MG63 (cell line): ENCODE measurements around the gene RYR2. TPM values are rescaled to one million over a fixed set of nuclear protein-coding genes. Genes with fewer than 3 reads are reported as not detected.

Source experiments
- DNase-seq: peaks from one replicate; pipeline ENCODE4 v3.0.0-alpha.2; 2020
- H3K27me3 ChIP-seq: fragments of 250-450 bp; sonication (Bioruptor Pico); 2 replicates; pipeline ENCODE4 v1.5.1; 2020; ENCODE audit warnings: mild to moderate bottlenecking, moderate library complexity
- H3K36me3 ChIP-seq: fragments of 250-450 bp; sonication (Bioruptor Pico); 2 replicates; pipeline ENCODE4 v1.5.1; 2020; ENCODE audit warnings: mild to moderate bottlenecking, moderate library complexity
- H3K4me3 ChIP-seq: fragments of 250-450 bp; sonication (Bioruptor Pico); 2 replicates; pipeline ENCODE4 v1.5.1; 2020; ENCODE audit warnings: mild to moderate bottlenecking, moderate library complexity
- H3K9me3 ChIP-seq: fragments of 250-450 bp; sonication (Bioruptor Pico); 2 replicates; pipeline ENCODE4 v1.5.1; 2020; ENCODE audit warnings: mild to moderate bottlenecking, moderate library complexity
- total RNA-seq: library from RNA; depleted of rRNA; stranded (reverse); fragments of >200 nt; shearing (Covaris generic); gene quantifications from 2 replicates; pipeline ENCODE4 v1.2.3, GENCODE V29; 2014; ENCODE audit warnings: low replicate concordance

The RYR2 gene
- total RNA-seq, 1 experiment from 2014 or later: 0.26 TPM

DNA sequence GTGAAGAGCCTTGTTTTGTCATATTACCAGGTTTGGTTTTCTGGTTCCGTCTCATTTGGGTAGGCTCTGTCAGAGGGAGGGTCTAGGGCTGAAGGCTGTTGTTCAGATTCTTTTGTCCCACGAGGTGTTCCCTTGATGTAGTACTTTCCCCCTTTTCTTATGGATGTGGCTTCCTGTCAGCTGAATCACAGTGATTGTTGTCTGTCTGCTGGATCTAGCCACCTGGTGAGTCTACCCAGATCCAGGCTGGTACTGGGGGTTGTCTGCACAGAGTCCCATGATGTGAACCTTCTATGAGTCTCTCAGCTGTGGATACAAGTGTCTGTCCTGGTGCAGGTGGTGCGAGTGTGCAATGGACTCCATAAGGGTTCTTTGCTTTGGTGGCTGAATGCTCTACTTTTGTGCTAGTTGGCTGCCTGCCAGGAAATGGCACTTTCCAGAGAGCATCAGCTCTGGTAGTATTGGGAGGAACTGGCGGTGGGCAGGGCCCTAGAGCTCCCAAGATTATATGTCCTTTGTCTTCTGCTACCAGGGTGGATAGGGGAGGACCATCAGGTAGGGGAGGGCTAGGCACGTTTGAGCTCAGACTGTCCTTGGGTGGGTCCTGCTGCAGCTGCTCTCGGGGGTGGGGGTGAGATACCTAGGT lies 246.0 kb downstream of the RYR2 start:
- H3K4me3 ChIP-seq: no peak overlapping the region
- H3K9me3 ChIP-seq: no peaks in the 10 kb centered on the region
- H3K36me3 ChIP-seq: no peaks in the 10 kb centered on the region
- no peak for DNase-seq
- H3K27me3 ChIP-seq: no peaks in the 10 kb centered on the region

DNA sequence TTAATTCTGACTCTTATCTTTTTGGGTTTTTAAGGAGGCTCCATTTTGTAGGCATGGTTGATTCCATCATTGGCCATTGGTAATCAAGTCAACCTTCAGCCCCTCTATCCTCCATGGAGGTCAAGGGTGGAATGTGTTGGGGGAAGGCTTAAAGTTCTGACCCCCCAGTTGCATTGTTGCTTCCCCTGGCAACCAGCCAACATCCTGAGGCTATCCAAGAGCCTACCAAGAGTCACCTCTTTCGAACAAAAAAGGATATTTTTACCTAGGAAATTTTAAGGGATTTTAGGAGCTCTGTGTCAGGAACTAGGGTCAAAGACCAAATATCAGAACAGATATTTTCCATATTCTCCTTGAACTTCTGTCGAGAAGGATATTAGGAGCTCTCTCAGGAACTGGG lies 251.8 kb downstream of the RYR2 start:
- H3K9me3 ChIP-seq: no peaks in the 10 kb centered on the region
- DNase-seq: no peak
- no peak overlapping the region for H3K4me3 ChIP-seq
- H3K36me3 ChIP-seq: no peaks in the 10 kb centered on the region
- no peaks in the 10 kb centered on the region for H3K27me3 ChIP-seq

DNA sequence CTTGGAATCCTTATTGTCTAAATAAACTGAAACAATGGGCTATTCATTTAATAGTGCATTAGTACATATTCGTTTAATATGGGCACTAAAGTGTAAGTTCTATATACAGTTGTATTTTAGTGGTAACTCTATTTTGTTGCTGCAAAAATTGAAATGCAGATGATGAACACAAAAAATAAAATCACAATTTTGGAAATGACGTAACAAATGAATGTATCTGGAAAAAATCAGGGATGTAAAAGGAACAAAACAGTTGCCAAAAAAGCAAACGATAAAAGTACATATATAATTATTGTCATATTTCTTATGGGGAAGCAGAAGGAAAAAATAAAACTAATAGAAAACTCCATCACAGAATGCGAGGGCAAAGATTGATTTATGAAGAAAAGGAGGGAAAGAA lies 254.9 kb downstream of the RYR2 start:
- H3K4me3 ChIP-seq: no peak overlapping the region
- no peaks in the 10 kb centered on the region for H3K36me3 ChIP-seq
- no peaks in the 10 kb centered on the region for H3K9me3 ChIP-seq
- DNase-seq: no peak
- H3K27me3 ChIP-seq: no peaks in the 10 kb centered on the region

DNA sequence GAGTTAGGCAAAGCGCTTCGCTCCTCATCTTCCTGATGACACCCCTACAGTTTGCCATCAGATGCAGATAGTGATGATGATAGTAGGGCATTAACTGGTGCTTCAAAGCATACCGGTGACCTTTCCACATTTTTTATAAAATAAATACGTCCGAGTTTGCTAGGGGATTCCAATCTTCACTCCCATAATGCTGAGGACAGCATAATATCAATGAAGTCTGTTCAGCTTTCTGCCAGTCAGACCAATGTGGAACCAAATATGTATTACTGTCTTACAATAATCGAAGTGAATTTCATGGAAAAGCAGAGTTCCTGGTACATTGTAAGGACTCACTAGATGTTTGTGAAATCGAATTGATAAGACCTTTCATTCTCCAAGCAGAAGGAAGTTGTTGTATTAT lies 258.7 kb downstream of the RYR2 start:
- no peak for DNase-seq
- no peaks in the 10 kb centered on the region for H3K27me3 ChIP-seq
- no peak overlapping the region for H3K4me3 ChIP-seq
- no peaks in the 10 kb centered on the region for H3K36me3 ChIP-seq
- H3K9me3 ChIP-seq: no peaks in the 10 kb centered on the region

DNA sequence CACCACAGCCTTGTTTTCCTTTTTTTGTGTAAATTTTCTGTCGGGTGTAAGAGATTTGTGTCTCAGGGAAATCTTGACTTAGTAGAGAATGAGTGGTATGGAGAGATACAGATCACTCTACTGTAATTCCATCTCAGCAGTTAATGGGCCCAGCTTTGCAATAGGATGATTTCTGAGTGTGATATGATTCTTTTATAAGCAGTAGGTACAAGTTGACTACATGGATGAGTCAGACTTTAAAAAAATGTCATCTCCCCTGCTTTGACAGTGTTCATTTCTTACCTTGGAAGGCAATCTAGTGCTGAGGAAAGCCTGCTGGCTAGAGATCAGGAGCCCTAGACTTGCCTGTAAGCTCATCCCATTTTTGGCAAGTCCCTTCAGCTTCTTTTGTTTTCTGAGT lies 261.9 kb downstream of the RYR2 start:
- Histone ChIP-seq H3K4me3 (no peak overlapping the region), H3K36me3 (no peaks in the 10 kb centered on the region), H3K27me3 (no peaks in the 10 kb centered on the region), H3K9me3 (no peaks in the 10 kb centered on the region)
- no peak for DNase-seq

DNA sequence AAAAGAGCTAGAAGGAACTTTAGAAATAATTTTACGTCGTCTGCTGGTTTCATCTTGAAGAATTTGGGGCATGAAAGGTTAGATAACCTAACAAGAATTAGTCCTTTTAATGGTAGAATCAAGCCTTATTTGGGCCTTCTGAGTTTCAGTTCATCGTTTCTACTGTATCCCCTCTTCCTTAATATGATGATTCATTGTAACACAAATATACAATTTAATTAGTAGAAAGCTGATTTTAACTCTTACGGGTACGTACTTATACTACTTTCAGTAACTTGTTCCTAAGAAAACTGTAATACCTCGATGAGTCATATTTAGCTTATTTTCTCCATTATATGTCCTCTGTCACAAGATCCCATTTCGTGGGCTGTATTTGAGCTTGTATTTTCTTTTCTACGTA lies 264.7 kb downstream of the RYR2 start:
- no peak for DNase-seq
- Histone ChIP-seq H3K27me3 (0 out of 2 replicates have a peak, but pooled peaks cover 3% of the 10 kb centered on the region), H3K9me3 (no peaks in the 10 kb centered on the region), H3K4me3 (no peak overlapping the region), H3K36me3 (no peaks in the 10 kb centered on the region)

DNA sequence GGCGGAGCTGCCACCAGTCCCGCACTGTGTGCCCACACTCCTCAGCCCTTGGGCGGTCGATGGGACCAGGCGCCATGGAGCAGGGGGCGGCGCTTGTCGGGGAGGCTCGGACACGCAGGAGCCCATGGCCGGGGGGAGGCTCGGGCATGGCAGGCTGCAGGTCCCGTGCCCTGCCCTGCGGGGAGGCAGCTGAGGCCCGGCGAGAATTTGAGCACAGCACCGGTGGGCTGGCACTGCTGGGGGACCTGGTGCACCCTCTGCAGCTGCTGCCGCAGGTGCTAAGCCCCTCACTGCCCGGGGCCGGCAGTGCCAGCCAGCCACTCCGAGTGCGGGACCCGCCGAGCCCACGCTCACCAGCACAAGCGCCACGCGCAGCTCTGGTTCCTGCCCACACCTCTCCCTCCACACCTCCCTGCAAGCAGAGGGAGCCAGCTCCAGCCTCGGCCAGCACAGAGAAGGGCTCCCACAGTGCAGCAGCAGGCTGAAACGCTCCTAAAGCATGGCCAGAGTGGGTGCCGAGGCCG lies 267.7 kb downstream of the RYR2 start:
- no peaks in the 10 kb centered on the region for H3K9me3 ChIP-seq
- no peak overlapping the region for H3K4me3 ChIP-seq
- H3K36me3 ChIP-seq: no peaks in the 10 kb centered on the region
- H3K27me3 ChIP-seq: 0 out of 2 replicates have a peak, but pooled peaks cover 3% of the 10 kb centered on the region
- DNase-seq: no peak

DNA sequence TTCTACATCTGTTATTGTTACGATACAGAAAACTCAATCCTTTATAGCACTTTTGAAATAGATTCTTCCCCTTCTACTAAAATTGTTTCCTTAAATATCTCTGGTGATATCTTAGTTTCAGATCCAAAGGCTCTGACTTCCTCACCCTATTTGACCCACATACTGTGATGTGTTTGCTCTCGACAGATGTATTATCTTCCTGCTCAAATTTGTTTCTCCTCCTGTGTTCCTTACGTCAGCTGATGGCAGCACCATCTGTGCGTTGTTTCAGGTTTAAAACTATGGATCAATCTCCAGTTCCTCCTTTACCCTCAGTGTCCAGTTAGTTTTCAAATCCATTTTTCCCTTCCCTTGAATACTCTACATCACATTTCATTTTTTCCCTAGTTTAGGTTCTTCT lies 274.4 kb downstream of the RYR2 start:
- no peak for DNase-seq
- no peaks in the 10 kb centered on the region for H3K27me3 ChIP-seq
- no peaks in the 10 kb centered on the region for H3K36me3 ChIP-seq
- no peak overlapping the region for H3K4me3 ChIP-seq
- no peaks in the 10 kb centered on the region for H3K9me3 ChIP-seq

DNA sequence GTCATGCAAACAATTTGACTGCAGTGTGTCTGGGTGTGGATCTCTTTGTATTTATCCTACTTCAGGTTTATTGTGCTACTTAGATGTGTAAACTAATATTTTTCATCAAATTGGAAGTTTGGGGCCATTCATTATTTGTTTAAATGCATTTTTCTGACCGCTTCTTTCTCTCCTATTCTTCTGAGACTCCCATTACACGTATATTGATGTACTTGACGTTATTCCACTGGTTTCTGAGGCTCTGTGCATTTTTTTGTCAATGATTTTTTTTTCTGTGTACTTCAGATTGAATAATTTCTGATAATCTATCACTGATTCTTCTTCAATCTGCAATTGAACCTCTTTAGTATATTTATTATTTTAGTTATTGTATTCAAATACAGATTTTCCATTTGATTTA lies 276.8 kb downstream of the RYR2 start:
- Histone ChIP-seq H3K27me3 (no peaks in the 10 kb centered on the region), H3K36me3 (no peaks in the 10 kb centered on the region), H3K4me3 (no peak overlapping the region), H3K9me3 (no peaks in the 10 kb centered on the region)
- no peak for DNase-seq

DNA sequence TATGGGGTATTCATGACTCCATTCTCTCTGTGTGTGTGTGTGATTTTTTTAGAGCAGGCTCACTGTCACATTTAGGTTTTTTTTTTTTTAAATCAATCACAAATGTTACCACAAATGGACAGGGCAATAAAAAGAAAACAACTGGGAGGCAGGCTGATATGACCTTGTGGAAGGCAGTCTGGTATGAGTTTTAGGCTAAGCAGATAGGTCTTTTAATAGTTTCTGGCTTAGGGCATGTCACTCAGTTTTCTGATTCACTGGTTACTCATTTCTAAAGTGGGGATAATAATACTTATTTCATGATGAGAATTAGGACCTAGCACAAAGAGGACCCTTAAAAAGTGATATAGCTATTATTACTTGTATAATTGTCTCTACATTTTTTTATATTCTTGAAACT lies 278.9 kb downstream of the RYR2 start:
- Histone ChIP-seq H3K36me3 (no peaks in the 10 kb centered on the region), H3K9me3 (no peaks in the 10 kb centered on the region), H3K27me3 (no peaks in the 10 kb centered on the region), H3K4me3 (no peak overlapping the region)
- DNase-seq: no peak

DNA sequence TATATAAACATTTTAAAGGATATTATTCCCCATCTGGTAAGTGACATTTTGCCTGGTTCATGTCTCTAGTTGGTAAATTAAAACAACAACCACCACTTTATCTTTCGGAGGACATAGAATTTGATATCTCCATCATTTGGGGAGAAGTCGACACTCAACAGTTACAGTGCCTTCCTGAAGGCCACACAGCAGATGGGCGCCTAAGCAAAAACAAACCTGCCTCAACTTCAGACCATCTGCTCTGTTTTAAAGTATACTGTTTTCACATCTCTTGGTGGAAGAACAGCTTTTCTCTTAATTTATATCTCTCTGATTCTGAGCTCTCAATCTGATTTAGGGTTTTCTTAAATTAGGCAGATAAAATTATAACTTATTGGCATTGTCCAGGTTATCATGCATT lies 282.2 kb downstream of the RYR2 start:
- Histone ChIP-seq H3K4me3 (no peak overlapping the region), H3K27me3 (no peaks in the 10 kb centered on the region), H3K9me3 (no peaks in the 10 kb centered on the region), H3K36me3 (no peaks in the 10 kb centered on the region)
- DNase-seq: no peak

DNA sequence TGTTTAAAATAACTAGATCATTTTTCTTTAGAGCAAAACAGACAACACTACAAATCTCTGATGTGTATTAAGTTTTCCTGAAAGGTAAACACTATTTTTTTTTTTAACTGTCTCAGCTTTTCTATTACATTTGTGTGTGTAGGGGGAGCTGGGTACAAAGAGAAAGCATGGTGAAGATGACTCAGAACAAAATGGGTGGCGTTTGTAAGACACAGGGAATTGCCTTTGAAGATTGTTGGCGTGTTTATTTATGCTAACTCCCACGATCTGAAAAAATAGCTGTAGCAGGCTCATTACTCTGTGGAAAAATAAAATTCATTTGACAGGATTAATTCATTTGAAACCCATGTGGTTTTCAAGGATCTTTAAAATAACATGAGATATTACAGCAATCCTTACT lies 285.1 kb downstream of the RYR2 start:
- no peaks in the 10 kb centered on the region for H3K27me3 ChIP-seq
- DNase-seq: no peak
- H3K36me3 ChIP-seq: no peaks in the 10 kb centered on the region
- H3K4me3 ChIP-seq: no peak overlapping the region
- H3K9me3 ChIP-seq: no peaks in the 10 kb centered on the region

DNA sequence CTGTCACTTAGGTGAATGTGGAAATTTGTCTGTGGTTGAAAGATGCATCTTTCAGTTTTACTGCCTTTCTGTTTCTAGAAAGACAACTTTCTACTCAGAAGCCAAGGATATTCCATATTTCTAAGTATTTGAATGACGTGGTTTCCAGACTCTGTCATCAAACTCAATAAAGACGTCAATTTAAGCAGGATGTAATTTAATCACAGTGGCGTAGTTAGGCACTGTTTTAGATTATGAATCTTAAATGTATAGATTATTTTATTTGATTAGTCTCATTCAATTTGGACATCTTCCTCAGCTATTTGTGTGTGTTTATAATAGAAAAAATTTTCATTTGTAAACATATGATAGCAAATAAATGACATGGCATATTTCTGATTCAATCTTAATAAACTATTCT lies 298.9 kb downstream of the RYR2 start:
- no peaks in the 10 kb centered on the region for H3K36me3 ChIP-seq
- no peak overlapping the region for H3K4me3 ChIP-seq
- no peak for DNase-seq
- H3K27me3 ChIP-seq: no peaks in the 10 kb centered on the region
- H3K9me3 ChIP-seq: no peaks in the 10 kb centered on the region

DNA sequence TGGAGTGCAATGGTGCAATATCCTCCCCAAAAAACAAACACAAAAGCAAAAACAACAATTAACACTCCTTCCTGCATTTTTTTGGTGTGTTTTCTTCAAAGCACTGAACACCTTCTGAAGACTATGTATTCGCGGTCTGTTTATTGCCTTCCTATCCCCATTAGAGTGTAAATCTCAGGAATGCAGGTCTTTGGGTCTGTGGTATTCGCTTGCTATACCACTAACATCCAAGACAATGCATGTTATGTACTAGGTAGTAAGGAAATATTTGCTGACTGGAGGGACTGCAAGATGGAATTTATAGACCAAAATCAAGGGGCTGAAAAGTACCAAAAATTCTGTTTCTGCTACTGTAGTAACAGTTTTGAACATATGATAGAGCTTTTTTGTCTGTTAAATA lies 299.4 kb downstream of the RYR2 start:
- Histone ChIP-seq H3K36me3 (no peaks in the 10 kb centered on the region), H3K4me3 (no peak overlapping the region), H3K27me3 (no peaks in the 10 kb centered on the region), H3K9me3 (no peaks in the 10 kb centered on the region)
- no peak for DNase-seq

DNA sequence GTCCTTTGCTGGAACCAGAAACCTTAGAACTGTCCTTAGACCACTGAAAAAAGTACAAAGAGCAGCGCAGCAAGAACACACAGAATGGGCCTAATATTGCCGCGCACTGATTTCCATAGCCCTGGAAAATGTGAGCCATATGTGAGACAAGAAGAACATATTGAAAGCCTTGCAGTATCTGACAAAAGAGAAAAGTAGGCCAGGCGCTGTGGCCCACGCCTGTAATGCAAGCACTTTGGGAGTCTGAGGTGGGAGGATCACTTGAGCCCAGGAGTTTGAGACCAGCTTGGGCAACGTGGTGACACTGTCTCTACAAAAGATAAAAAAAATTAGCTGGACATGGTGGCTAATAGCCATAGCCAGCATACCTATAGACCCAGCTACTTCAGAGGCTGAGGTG lies 300.7 kb downstream of the RYR2 start:
- H3K27me3 ChIP-seq: no peaks in the 10 kb centered on the region

DNA sequence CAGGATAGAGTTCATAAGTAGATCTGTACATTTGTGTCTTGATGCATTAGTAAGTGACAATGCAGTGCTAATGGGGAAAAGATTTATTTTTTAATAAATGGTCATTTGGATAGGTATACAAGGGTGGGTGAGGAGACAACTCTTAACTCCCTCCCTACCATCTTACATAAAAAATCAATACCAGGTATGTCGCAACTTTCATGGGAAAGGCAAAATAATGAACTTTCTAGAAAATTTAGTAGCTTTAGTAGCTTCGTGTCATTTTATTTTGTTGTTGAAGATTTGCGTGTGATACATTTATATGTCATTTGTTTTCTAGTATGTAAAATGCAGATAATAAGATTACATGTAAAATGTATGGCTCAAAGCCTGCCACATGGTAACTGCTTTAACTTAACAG lies 310.8 kb downstream of the RYR2 start:
- Histone ChIP-seq H3K9me3 (no peaks in the 10 kb centered on the region), H3K36me3 (no peaks in the 10 kb centered on the region), H3K4me3 (no peak overlapping the region), H3K27me3 (no peaks in the 10 kb centered on the region)
- DNase-seq: no peak

More for the DNA sequence above, 300.7 kb downstream of the RYR2 start:
- H3K9me3 ChIP-seq: no peaks in the 10 kb centered on the region
- no peaks in the 10 kb centered on the region for H3K36me3 ChIP-seq
- no peak overlapping the region for H3K4me3 ChIP-seq
- DNase-seq: no peak

DNA sequence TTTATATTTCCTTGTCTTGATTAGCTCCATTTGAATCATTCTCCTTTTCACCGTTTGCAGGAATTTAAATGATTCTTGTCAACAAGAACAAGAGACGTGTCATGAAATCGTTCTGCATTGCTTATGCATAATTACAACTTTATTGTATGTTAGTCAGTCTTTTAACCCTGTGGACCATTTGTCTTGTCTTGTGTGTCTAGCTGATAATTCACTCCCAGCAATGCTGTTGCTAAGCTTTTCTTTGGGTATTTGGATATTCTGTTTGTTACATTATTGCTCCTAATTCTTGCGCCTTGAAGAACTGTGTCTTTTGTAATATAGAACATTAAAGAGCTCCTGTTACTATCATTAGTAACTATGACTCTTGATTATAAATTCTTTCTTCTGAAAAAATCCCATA lies 311.9 kb downstream of the RYR2 start:
- H3K27me3 ChIP-seq: no peaks in the 10 kb centered on the region
- DNase-seq: no peak
- H3K36me3 ChIP-seq: no peaks in the 10 kb centered on the region
- no peaks in the 10 kb centered on the region for H3K9me3 ChIP-seq
- no peak overlapping the region for H3K4me3 ChIP-seq

DNA sequence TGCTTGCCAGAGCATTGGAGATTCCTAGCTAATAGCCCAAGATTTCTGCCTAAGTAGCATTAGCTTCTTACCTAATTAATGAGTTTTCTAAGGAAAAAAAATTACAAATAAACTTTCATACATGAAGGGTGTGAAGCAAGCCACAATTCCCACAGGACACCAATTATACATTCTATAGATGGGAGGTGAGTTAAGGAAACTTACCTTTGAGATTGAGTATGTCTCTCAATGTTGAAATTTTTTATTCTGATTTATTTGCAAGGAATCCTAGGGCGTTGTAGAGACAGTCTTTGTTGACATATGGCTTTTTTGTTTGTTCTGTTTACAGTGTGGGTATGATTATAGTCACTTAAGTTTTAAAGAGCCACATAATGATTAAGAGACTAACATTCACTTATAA lies 313.0 kb downstream of the RYR2 start:
- no peak overlapping the region for H3K4me3 ChIP-seq
- no peaks in the 10 kb centered on the region for H3K27me3 ChIP-seq
- H3K9me3 ChIP-seq: no peaks in the 10 kb centered on the region
- no peaks in the 10 kb centered on the region for H3K36me3 ChIP-seq
- no peak for DNase-seq

DNA sequence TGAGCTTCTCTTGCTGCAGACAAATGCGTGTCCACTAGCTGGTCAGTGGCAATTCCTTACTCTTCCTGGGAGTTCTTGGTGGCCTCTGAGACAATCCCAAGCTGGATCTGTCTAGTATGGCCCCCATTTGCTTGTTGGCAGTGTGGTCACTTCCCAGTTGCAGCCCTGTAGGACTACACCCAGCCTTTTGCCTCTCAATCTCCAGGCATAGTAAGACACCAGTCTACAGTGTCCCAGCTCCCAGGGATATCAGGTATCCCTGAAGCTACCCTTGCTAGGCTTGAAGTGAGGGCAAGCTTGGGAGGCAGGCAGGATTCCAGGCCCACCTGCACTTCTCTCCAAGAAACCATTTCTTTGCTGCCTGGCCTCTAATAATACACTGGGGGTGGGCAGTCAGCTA lies 316.6 kb downstream of the RYR2 start:
- no peak for DNase-seq
- Histone ChIP-seq H3K36me3 (no peaks in the 10 kb centered on the region), H3K4me3 (no peak overlapping the region), H3K9me3 (no peaks in the 10 kb centered on the region), H3K27me3 (0 out of 2 replicates have a peak, but pooled peaks cover 5% of the 10 kb centered on the region)
